ENCODE measurements around the gene QRFP. TPM values are rescaled to one million over a fixed set of nuclear protein-coding genes. Genes with fewer than 3 reads are reported as not detected.

The QRFP gene
- total RNA-seq, 4 donors from 2014 or later: not detected

DNA sequence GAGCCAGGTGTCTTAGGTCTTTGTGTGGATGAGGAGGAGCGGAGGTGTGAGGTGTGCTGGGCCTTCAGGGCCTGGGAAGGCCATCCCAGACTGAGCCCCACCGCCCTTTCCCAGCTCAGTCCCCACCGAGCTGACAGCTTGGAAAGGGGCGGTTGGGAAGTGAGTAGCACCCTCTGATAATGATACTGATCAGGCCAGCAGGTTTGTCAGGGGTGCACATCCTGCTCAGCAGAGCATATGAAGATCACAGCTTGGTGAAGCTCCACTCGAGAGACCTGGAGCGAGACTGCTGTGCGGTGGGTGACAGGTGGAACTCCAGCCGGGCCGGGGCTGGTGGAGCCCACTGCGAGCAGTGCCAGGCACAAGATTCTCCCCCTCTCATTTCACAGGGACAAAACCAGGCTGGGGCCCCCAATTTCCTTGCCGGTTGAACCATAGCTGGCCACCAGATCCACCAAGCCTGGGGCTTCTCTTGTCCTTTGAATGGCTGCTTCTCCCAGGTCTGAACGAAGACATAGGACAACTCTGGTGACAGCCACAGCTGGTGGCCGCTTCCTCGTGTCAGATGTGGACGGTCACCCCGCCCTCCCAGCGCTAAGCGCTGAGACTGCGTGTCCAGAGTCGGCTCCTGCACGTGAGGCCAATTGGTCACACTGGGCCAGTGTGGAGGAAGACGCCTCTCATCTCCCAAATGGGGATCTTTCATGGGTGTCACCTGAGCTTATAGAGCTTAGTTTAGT lies 8.3 kb downstream of the QRFP start:
- H3K4me1 ChIP-seq: peaks cover 4 to 64% (median 49%) of the 10 kb centered on the region in 4 donors
- H3K36me3 ChIP-seq: peaks cover 71 to 100% (median 95%) of the 10 kb centered on the region in 4 donors
- H3K4me3 ChIP-seq: no peak overlapping the region
- intact Hi-C loops (cut with DNase I): no loop called here
- 90% methylated on average over 2 of the region's 22 CpGs for WGBS
- DNase-seq (ENCODE audit: extremely low spot score): no peak
- H3K27me3 ChIP-seq: no peaks in the 10 kb centered on the region
- TF ChIP-seq POLR2AphosphoS5 (IDR thresholded peaks at IDR 0.05) (no peak), EP300 (IDR thresholded peaks at IDR 0.05) (no peak), POLR2A (IDR thresholded peaks at IDR 0.05; ENCODE audit: low read depth) (no peak), CTCF (IDR thresholded peaks at IDR 0.05) (no peak)
- peak overlapping the region in 3 of 4 donors; percentile 27 to 54 (median 50) for H3K27ac ChIP-seq (replicated peaks in 1 of 4)
- no peaks in the 10 kb centered on the region for H3K9me3 ChIP-seq

DNA sequence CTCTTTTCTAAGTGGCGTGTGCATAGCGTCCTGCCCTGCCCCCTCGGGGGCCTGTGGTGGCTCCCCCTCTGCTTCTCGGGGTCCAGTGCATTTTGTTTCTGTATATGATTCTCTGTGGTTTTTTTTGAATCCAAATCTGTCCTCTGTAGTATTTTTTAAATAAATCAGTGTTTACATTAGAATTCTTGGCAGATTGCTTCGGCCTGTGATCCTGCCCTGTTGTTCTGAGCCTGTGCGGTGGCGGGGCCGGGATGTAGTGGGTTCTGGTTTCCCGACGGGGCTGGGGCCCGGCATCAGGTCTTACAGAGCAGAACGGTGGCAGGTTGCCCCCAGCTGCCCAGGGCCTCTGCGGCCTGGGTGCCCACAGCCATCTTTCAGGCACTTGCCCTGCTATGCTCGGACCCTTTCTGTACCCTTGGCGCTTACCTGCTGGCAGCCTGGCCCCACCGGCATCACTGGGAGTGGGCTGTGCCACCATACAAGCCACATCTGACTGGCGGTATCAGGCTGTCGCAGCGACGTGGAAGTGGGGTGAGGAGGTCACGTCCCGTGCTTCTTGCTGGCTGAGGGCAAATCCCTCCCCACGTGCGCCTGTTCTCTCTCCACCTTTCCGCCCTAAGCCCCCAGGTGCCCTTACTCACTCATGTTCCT lies 9.0 kb downstream of the QRFP start:
- H3K4me3 ChIP-seq: no peak overlapping the region
- no peaks in the 10 kb centered on the region for H3K27me3 ChIP-seq
- H3K36me3 ChIP-seq: peaks cover 71 to 100% (median 95%) of the 10 kb centered on the region in 4 donors
- intact Hi-C loops (cut with DNase I): no loop called here
- WGBS: 57% methylated on average over 12 of the region's 25 CpGs
- H3K9me3 ChIP-seq: no peaks in the 10 kb centered on the region
- peak overlapping the region in 3 of 4 donors; percentile 27 to 54 (median 50) for H3K27ac ChIP-seq (replicated peaks in 1 of 4)
- no peak for DNase-seq (ENCODE audit: extremely low spot score)
- H3K4me1 ChIP-seq: peaks cover 0 to 64% (median 46%) of the 10 kb centered on the region in 4 donors
- TF ChIP-seq EP300 (IDR thresholded peaks at IDR 0.05) (no peak), CTCF (IDR thresholded peaks at IDR 0.05) (no peak), POLR2A (IDR thresholded peaks at IDR 0.05; ENCODE audit: low read depth) (no peak), POLR2AphosphoS5 (IDR thresholded peaks at IDR 0.05) (no peak)

GRCh38 chr9:130886981-130887380 lies 9.6 kb downstream of the QRFP start:
- Histone ChIP-seq H3K4me1 (peaks cover 0 to 61% (median 43%) of the 10 kb centered on the region in 4 donors), H3K27ac (replicated peaks in 1 of 4) (peak overlapping the region in 3 of 4 donors; percentile 20 to 54 (median 50)), H3K27me3 (no peaks in the 10 kb centered on the region), H3K9me3 (no peaks in the 10 kb centered on the region), H3K36me3 (peaks cover 72 to 100% (median 95%) of the 10 kb centered on the region in 4 donors), H3K4me3 (no peak overlapping the region)
- WGBS: 88% methylated on average over 21 of the region's 23 CpGs
- TF ChIP-seq EP300 (IDR thresholded peaks at IDR 0.05) (no peak), CTCF (IDR thresholded peaks at IDR 0.05) (no peak), POLR2A (IDR thresholded peaks at IDR 0.05; ENCODE audit: low read depth) (no peak), POLR2AphosphoS5 (IDR thresholded peaks at IDR 0.05) (no peak)
- intact Hi-C loops (cut with DNase I): no loop called here
- DNase-seq (ENCODE audit: extremely low spot score): no peak

DNA sequence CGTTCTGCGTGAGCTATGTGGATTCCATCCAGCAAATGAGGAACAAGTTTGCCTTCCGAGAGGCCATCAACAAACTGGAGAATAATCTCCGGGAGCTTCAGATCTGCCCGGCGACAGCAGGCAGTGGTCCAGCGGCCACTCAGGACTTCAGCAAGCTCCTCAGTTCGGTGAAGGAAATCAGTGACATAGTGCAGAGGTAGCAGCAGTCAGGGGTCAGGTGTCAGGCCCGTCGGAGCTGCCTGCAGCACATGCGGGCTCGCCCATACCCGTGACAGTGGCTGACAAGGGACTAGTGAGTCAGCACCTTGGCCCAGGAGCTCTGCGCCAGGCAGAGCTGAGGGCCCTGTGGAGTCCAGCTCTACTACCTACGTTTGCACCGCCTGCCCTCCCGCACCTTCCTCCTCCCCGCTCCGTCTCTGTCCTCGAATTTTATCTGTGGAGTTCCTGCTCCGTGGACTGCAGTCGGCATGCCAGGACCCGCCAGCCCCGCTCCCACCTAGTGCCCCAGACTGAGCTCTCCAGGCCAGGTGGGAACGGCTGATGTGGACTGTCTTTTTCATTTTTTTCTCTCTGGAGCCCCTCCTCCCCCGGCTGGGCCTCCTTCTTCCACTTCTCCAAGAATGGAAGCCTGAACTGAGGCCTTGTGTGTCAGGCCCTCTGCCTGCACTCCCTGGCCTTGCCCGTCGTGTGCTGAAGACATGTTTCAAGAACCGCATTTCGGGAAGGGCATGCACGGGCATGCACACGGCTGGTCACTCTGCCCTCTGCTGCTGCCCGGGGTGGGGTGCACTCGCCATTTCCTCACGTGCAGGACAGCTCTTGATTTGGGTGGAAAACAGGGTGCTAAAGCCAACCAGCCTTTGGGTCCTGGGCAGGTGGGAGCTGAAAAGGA lies 10.9 kb downstream of the QRFP start:
- H3K36me3 ChIP-seq: peaks cover 81 to 100% (median 100%) of the 10 kb centered on the region in 4 donors

More for the DNA sequence above, 10.9 kb downstream of the QRFP start:
- intact Hi-C loops (cut with DNase I): no loop called here
- H3K4me1 ChIP-seq: peaks cover 0 to 49% (median 42%) of the 10 kb centered on the region in 4 donors
- H3K9me3 ChIP-seq: no peaks in the 10 kb centered on the region
- no peak overlapping the region for H3K4me3 ChIP-seq
- no peak for TF ChIP-seq CTCF (IDR thresholded peaks at IDR 0.05)
- no peak for TF ChIP-seq POLR2A (IDR thresholded peaks at IDR 0.05; ENCODE audit: low read depth)
- no peak for TF ChIP-seq EP300 (IDR thresholded peaks at IDR 0.05)
- no peak for TF ChIP-seq POLR2AphosphoS5 (IDR thresholded peaks at IDR 0.05)
- H3K27ac ChIP-seq (replicated peaks in 1 of 4): peak overlapping the region in 3 of 4 donors; percentile 20 to 54 (median 43)
- WGBS: 78% methylated on average over 28 of the region's 35 CpGs
- DNase-seq (ENCODE audit: extremely low spot score): no peak
- H3K27me3 ChIP-seq: no peaks in the 10 kb centered on the region

All from esophagus muscularis mucosa (tissue), 4 donors.